AG08396 (cell line): ENCODE measurements around the gene SMIM45.
A peak's percentile ranks its signal among the peaks of the same experiment; 100 is the strongest.

Experiments used
- DNase-seq: peaks from one replicate; pipeline ENCODE4 v3.0.0; 2012; ENCODE audit warnings: low spot score, mixed read lengths

The SMIM45 gene

GRCh38 chr22:41915786-41916493 is 36.0 kb upstream of the SMIM45 start:
- DNase-seq = no peak

- DNase-seq = no peak
Observed at GRCh38 chr22:41916745-41917358, 35.1 kb upstream of the SMIM45 start.

DNA sequence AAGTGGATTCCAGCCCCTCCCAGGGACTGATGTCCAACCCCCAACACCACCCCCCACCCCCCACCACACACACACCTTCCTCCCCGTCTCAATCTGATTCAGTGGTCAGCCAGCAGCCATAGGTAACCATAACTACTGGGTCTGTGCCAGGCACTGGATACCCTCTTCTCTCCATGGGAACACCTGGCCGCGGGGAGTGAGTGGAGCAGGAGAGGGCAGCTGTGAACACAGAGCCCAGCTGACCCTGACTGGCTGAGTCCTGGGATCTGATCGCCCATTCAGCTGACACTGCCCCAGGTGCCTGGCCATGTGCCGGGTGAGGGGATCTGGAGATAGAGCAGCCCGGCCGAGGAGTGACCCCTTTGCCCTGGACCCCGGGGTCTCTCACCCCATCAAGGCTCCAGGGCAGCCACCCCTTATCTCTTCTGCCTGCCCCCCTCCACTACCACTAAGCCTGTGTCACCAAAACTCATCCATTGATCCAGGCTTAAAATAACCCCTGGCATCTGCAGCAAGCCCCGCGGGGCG is 34.5 kb upstream of the SMIM45 start:
- no peak for DNase-seq

DNA sequence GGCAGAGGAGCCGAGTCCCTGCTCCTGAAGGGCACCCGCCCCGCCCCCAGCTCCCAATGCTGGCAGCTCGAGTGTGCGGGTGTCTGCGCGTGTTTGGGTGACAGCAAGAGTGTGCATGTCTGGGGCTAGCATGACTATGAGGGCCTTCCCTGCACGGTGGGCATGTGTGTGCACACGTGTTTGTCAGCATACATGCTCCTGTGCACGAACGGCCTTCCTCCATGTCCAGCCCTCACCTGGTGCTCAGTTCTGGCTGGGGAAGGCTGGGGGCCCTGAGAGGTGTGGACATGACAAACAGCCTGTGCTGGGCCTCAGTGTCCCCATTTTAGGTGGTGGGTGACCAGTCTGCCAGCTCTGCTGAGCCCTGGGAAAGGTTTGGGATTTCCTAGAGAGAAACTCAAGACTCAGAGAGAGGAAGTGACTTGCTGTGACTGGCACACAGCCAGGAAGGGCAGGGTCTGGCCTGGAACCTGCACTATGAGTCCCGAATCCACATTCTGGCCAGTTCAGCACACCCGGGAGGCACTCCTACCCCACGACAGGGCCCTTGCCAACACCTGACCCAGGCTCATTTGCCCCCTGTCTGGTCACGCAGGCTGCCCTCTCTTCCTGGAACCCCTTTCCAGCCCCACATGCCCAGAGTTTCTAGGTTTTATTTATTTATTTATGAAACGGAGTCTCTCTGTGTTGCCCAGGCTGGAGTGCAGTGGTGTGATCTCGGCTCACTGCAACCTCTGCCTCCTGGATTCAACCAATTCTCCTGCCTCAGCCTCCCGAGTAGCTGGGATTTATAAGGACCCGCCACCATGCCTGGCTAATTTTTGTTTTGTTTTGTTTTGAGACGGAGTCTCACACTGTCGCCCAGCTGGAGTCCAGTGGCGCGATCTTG is 33.8 kb upstream of the SMIM45 start:
- peak; percentile 67 for DNase-seq

GRCh38 chr22:41919357-41920224 is 32.4 kb upstream of the SMIM45 start:
- peak; percentile 80 for DNase-seq

DNA sequence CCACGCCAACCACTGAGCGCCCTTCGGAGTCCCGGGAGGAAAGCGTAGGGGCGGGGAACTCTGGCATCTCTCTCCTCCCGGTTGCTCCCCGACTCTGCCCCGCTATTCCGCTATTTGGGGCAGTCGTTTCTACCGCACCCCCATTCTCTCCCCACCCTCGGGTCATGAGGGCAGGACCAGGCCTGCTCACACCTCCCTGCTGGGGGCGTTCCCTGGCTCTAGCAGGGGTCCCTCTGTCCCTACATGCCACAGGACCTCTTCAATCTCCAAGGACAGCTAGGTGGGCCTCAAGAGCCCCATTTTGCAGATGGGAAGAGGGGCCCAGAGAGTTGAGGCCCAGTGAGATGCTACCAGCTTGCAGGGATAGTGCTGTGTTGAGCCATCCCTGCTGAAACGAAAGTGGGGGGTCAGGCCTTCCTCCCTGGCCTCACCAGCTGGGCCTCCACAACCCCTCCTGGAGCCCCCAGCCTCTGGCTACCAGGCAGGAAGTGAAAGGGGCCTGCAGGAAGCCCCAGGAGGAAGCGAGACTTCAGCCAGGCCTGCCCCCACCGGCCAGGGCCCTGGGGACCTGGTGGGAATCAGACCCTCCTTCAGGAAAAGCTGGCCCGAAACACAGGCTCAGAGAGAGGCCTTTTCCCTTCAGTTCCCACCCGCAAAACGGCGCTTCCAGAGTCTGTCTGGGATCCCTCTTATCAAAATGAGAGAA is 31.5 kb upstream of the SMIM45 start:
- no peak for DNase-seq

- DNase-seq = no peak
Observed at GRCh38 chr22:41922328-41922727, 29.6 kb upstream of the SMIM45 start.

- DNase-seq = no peak
Observed at GRCh38 chr22:41922940-41923594, 28.9 kb upstream of the SMIM45 start.

- DNase-seq = no peak
Observed at GRCh38 chr22:41923595-41924276, 28.2 kb upstream of the SMIM45 start.

DNA sequence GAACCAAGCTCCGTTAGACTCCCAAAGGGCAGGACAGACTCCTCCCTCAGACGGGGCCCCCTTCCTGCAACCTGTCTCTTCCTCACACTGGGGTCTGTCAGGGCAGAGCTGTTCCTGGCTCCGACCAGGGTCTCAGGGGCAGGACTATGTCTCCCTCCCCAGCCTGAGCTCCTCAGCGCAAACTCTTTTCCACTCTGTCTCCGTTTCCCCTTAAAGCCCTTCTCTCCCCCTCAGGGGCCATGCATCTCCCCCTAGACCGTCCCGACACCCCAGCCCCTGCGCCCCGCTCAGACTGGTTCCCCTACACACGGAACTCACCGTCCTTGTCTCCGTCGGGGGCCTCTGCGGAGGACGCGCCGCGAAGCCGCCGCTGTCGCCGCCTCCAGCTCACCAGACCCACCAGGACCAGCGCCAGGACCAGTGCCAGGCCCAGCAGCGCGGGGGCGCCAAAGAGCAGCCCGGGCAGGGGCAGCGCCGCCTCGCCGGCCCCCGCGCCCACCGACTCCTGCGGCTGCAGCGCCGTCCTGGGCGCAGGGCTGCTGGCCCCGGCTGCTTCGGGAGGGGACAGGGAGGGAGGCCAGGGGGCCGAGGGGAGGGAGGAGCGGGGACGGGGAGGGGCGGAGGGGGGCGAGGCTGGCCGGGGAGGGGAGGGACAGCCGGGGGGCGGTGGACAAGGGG is 26.0 kb upstream of the SMIM45 start:
- peak; percentile 79 for DNase-seq

- no peak for DNase-seq
Observed at GRCh38 chr22:41927813-41928212, 24.1 kb upstream of the SMIM45 start.

DNA sequence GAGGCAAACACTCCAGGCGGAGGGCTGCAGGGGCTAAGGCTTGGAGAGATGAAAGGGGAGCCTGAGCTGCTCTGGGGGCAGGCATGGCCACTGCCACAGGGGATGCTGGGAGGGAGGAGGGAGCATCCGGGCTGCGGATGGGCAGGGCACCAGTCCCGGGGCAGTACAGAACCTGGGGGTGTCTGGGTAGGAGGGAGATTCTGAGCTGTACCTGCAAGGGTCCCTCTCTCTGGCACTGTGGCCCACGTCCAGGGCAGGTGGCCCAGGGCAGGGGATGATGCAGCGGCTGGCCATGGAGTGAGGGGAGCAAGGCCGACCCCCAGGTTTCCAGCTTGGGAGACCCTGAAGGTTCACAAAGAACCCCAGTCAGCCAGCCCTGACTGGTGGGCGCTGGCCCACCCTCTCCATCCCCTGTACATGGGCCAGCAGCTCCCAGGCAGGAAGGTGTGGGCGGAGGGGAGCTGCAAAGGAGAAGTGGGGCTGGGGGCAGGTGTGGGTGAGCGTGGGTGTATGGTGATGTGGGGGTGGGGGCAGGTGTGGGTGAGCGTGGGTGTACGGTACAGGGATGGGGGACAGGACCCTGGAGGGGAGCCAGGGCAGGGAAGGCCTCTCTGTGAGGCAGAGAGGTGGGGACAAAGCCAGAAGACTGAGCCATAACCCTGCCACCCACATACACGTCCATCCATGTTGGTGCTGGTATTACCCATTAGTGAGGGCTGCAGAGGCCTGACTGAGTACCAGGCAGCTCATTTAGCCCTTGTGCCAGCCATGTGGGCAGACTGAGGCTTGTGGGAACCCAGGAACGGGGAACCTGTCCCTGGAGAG is 23.1 kb upstream of the SMIM45 start:
- no peak for DNase-seq

- no peak for DNase-seq
Observed at GRCh38 chr22:41929418-41929810, 22.5 kb upstream of the SMIM45 start.

- no peak for DNase-seq
Observed at GRCh38 chr22:41931701-41932269, 20.2 kb upstream of the SMIM45 start.

DNA sequence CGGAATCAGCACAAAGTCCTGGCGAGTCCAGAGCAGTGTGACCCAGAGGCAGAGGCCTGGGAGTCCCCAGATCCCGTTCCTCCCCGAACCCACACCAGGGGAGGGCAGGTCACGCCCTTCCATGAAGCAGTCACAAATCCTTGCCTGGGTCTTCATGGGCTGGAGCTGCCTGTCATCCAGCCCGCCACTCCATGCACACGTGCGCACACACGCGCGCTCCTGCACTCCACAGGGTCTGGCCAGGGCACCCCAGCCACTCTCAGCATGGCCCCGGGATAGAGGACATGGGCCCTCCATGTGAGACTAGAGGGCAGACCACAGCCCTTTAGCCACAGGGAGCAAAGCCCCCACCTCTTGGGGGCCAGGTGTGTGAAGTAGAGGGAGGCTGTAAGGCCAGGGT is 19.6 kb upstream of the SMIM45 start:
- no peak for DNase-seq

GRCh38 chr22:41933411-41934177 is 18.4 kb upstream of the SMIM45 start:
- DNase-seq = no peak

- no peak for DNase-seq
Observed at GRCh38 chr22:41934284-41935014, 17.5 kb upstream of the SMIM45 start.
